NB4 (cell line): ENCODE data around the gene OR5A2.

Experiments
- CTCF ChIP-seq: IDR thresholded peaks from one replicate; pipeline ENCODE4 v1.5.1; 2012; ENCODE audit warnings: low read depth, low read length
- MYC ChIP-seq: IDR thresholded peaks from 2 replicates; pipeline ENCODE4 v1.6.1; 2011; ENCODE audit warnings: low read depth, low read length
- POLR2A ChIP-seq: IDR thresholded peaks from 2 replicates; pipeline ENCODE4 v1.6.1; 2011; ENCODE audit warnings: mild to moderate bottlenecking; ENCODE audit not compliant: insufficient read length; ENCODE audit errors: extremely low read depth

GRCh38 chr11:59413646-59414045 is 12.6 kb downstream of the OR5A2 start:
- TF ChIP-seq CTCF = no peak
- no peak for TF ChIP-seq POLR2A
- no peak for TF ChIP-seq MYC
